ENCODE measurements around the gene SLC22A1. TPM values are rescaled to one million over a fixed set of nuclear protein-coding genes. Genes with fewer than 3 reads are reported as not detected.
"Not testable (repeated sequence)": the region's sequence is repeated elsewhere in the genome, so short reads cannot be mapped to it uniquely, and the experiment has no call there.

Gene SLC22A1
- total RNA-seq, 1 donor from 2014 or later = 1.1 TPM

GRCh38 chr6:160133441-160134336 lies 12.1 kb downstream of the SLC22A1 start:
- DNase-seq (ENCODE audit: low spot score) (no peak), ATAC-seq (no peak)
- intact Hi-C loops (cut with DNase I) = loop anchor here (5.0 kb wide), 1 partner anchor 324 kb away; no protein-coding TSS in a partner anchor

- not testable (repeated sequence) for DNase-seq (ENCODE audit: low spot score); ATAC-seq
- intact Hi-C loops (cut with DNase I) = loop anchor here (5.0 kb wide), 1 partner anchor 323 kb away; no protein-coding TSS in a partner anchor
Observed at GRCh38 chr6:160134337-160134751, 12.7 kb downstream of the SLC22A1 start.

GRCh38 chr6:160134779-160135547 lies 13.3 kb downstream of the SLC22A1 start:
- ATAC-seq = no peak
- no peak for DNase-seq (ENCODE audit: low spot score)
- intact Hi-C loops (cut with DNase I) = loop anchor here (5.0 kb wide), 1 partner anchor 322 kb away; no protein-coding TSS in a partner anchor

- no peak for DNase-seq (ENCODE audit: low spot score)
- intact Hi-C loops (cut with DNase I) = no loop called here
- ATAC-seq = no peak
Observed at GRCh38 chr6:160135907-160136655, 14.5 kb downstream of the SLC22A1 start.

- DNase-seq (ENCODE audit: low spot score) (no peak), ATAC-seq (no peak)
- intact Hi-C loops (cut with DNase I) = no loop called here
Observed at GRCh38 chr6:160137130-160137988, 15.7 kb downstream of the SLC22A1 start.

- intact Hi-C loops (cut with DNase I) = no loop called here
- peak; percentile 29 for ATAC-seq
- no peak for DNase-seq (ENCODE audit: low spot score)
Observed at GRCh38 chr6:160137989-160138835, 16.6 kb downstream of the SLC22A1 start.

- DNase-seq (ENCODE audit: low spot score) = no peak
- intact Hi-C loops (cut with DNase I) = no loop called here
- ATAC-seq = no peak
Observed at GRCh38 chr6:160138839-160139419, 17.3 kb downstream of the SLC22A1 start.

GRCh38 chr6:160139420-160139851 lies 17.8 kb downstream of the SLC22A1 start:
- DNase-seq (ENCODE audit: low spot score) = no peak
- intact Hi-C loops (cut with DNase I) = no loop called here
- no peak for ATAC-seq

GRCh38 chr6:160140493-160140892 lies 18.9 kb downstream of the SLC22A1 start:
- ATAC-seq; intact Hi-C loops (cut with DNase I); DNase-seq (ENCODE audit: low spot score): not testable (repeated sequence)

- intact Hi-C loops (cut with DNase I) = no loop called here
- DNase-seq (ENCODE audit: low spot score) (no peak), ATAC-seq (peak; percentile 80)
Observed at GRCh38 chr6:160141001-160141726, 19.5 kb downstream of the SLC22A1 start.

- ATAC-seq = no peak
- DNase-seq (ENCODE audit: low spot score) = no peak
- intact Hi-C loops (cut with DNase I) = no loop called here
Observed at GRCh38 chr6:160142115-160142715, 20.6 kb downstream of the SLC22A1 start.

- no peak for DNase-seq (ENCODE audit: low spot score)
- no peak for ATAC-seq
- intact Hi-C loops (cut with DNase I) = no loop called here
Observed at GRCh38 chr6:160146454-160147145, 25.0 kb downstream of the SLC22A1 start.

- no peak for DNase-seq (ENCODE audit: low spot score)
- intact Hi-C loops (cut with DNase I) = no loop called here
- no peak for ATAC-seq
Observed at GRCh38 chr6:160147146-160147536, 25.5 kb downstream of the SLC22A1 start.

GRCh38 chr6:160154471-160154870 lies 32.9 kb downstream of the SLC22A1 start:
- DNase-seq (ENCODE audit: low spot score) = no peak
- intact Hi-C loops (cut with DNase I) = no loop called here
- no peak for ATAC-seq

- intact Hi-C loops (cut with DNase I) = no loop called here
- DNase-seq (ENCODE audit: low spot score) (no peak), ATAC-seq (no peak)
Observed at GRCh38 chr6:160156842-160157241, 35.2 kb downstream of the SLC22A1 start.
